Transverse colon (tissue), 4 donors: ENCODE measurements around the gene TLR4. TPM values are rescaled to one million over a fixed set of nuclear protein-coding genes. Genes with fewer than 3 reads are reported as not detected.

Experiments
- DNase-seq: peaks from one replicate; pipeline ENCODE4 v3.0.0-alpha.2; 2019
- H3K27ac ChIP-seq, 4 donors: fragments of 200-600 bp; sonication (generic); 2 replicates each; pipeline ENCODE4 v1.5.1; 2016 to 2018; ENCODE audit warnings: inconsistent platforms in 4 of 4
- H3K27me3 ChIP-seq: fragments of 200-600 bp; sonication (generic); 2 replicates; pipeline ENCODE4 v1.5.1; 2017; ENCODE audit warnings: inconsistent platforms
- H3K36me3 ChIP-seq, 4 donors: fragments of 200-600 bp; sonication (generic); 2 replicates each; pipeline ENCODE4 v1.5.1; 2017 to 2019; ENCODE audit warnings: inconsistent platforms in 4 of 4
- H3K4me1 ChIP-seq, 4 donors: fragments of 200-600 bp; sonication (generic); 2 replicates each; pipeline ENCODE4 v1.5.1; 2017 to 2020; ENCODE audit warnings: inconsistent platforms in 4 of 4
- H3K4me3 ChIP-seq, 4 donors: fragments of 200-600 bp; sonication (generic); 1 replicate in 1 of 4; 2 replicates in 3 of 4; pipeline versions ENCODE4 v1.5.1 to v1.6.1; 2017 to 2019; ENCODE audit warnings: inconsistent platforms in 4 of 4
- H3K9me3 ChIP-seq, 2 donors: fragments of 200-600 bp; sonication (generic); 2 replicates each; pipeline ENCODE4 v1.5.1; 2017 to 2019; ENCODE audit warnings: inconsistent platforms in 2 of 2
- EP300 ChIP-seq: sonication (generic); formaldehyde crosslinking; IDR thresholded peaks from one replicate; pipeline ENCODE4 v1.6.1; 2017; ENCODE audit warnings: antibody characterized with exemption, low read depth
- POLR2A ChIP-seq: fragments of 450-650 bp; IDR thresholded peaks from one replicate; pipeline ENCODE4 v1.6.1; 2016; ENCODE audit warnings: antibody characterized with exemption, mild to moderate bottlenecking, moderate library complexity
- POLR2AphosphoS5 ChIP-seq, 3 donors: sonication (generic); formaldehyde crosslinking; IDR thresholded peaks; one replicate each; pipeline ENCODE4 v1.6.1; 2016; ENCODE audit warnings: antibody characterized with exemption in 3 of 3
- WGBS, 2 donors: methylation state at CpG; one replicate each; pipeline ENCODE4 v1.1.5; 2018; ENCODE audit warnings: low coverage in 1 of 2; 5-methylcytosine and 5-hydroxymethylcytosine counted together
- in situ Hi-C, 4 donors: fragments of 200-750 bp; cut with MboI; loops; one replicate each; pipeline versions ENCODE4 v1.15.0 to v1.15.1; 2017; ENCODE audit warnings: low sequenced_read_pairs in 3 of 4, low pct_ligation_motif_present in 1 of 4, low pct_unique_long_range_greater_than_20kb in 1 of 4
- intact Hi-C: fragments of 100-400 bp; cut with DNase I; formaldehyde crosslinking; loops from one replicate; pipeline ENCODE4 v1.15.1; 2023; ENCODE audit warnings: low total_unique reads
- total RNA-seq, 4 donors: library from RNA; depleted of rRNA; stranded (reverse); fragments of >200 nt; gene quantifications; one replicate each; pipeline ENCODE4 v1.1.0, GENCODE V29; 2016
- TF ChIP-seq, protein P1 (sequence below), 5 experiments: fragments of 200-600 bp in 3 of 5; fragments of 450-650 bp in 2 of 5; sonication (generic) in 3 of 5; IDR thresholded peaks; 1 replicate in 2 of 5; 2 replicates in 3 of 5; pipeline ENCODE4 v1.5.1; 2016 to 2017; ENCODE audit warnings: antibody characterized with exemption in 5 of 5, inconsistent platforms in 3 of 5, mild to moderate bottlenecking in 2 of 5, moderate library complexity in 1 of 5

TLR4 gene
- total RNA-seq, 4 donors from 2014 or later = 2.2 to 12.4 (median 6.5) TPM

DNA sequence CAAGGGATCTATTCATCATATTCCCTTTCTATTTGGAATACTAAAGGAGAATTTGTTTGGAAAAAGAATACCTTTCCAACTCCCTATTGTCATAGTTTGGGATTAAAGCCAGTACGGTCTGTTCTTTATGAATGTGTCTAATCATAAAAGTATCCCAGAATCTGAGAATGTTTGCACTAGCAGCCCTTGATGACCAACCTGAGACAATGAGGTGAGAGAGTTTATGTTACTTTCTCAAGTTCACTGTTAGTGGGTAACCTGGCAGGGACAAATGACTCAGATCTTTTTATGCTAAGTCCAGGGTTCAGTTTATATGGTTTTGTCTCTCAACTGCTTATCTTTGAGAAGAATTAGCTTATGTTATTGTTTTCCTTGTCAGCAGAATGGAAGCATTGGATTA, 25.3 kb upstream of the TLR4 start:
- Histone ChIP-seq H3K9me3 (no peaks in the 10 kb centered on the region), H3K36me3 (no peaks in the 10 kb centered on the region), H3K4me1 (peaks cover 0 to 36% (median 7%) of the 10 kb centered on the region in 4 donors), H3K27ac (peak overlapping the region in 2 of 4 donors; percentile 15 to 45), H3K27me3 (no peaks in the 10 kb centered on the region), H3K4me3 (no peak overlapping the region)
- 0 to 3% methylated on average over 1 of the region's 1 CpG for WGBS, 2 donors
- peak; percentile 10 for DNase-seq
- intact Hi-C loops = no loop called here
- in situ Hi-C loops = no loop called here
- no peak for TF ChIP-seq EP300
- TF ChIP-seq POLR2AphosphoS5 (IDR thresholded peaks at IDR 0.05) = peak in 2 of 3 donors; percentile 29 to 53
- TF ChIP-seq, protein P1, sequence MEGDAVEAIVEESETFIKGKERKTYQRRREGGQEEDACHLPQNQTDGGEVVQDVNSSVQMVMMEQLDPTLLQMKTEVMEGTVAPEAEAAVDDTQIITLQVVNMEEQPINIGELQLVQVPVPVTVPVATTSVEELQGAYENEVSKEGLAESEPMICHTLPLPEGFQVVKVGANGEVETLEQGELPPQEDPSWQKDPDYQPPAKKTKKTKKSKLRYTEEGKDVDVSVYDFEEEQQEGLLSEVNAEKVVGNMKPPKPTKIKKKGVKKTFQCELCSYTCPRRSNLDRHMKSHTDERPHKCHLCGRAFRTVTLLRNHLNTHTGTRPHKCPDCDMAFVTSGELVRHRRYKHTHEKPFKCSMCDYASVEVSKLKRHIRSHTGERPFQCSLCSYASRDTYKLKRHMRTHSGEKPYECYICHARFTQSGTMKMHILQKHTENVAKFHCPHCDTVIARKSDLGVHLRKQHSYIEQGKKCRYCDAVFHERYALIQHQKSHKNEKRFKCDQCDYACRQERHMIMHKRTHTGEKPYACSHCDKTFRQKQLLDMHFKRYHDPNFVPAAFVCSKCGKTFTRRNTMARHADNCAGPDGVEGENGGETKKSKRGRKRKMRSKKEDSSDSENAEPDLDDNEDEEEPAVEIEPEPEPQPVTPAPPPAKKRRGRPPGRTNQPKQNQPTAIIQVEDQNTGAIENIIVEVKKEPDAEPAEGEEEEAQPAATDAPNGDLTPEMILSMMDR (IDR thresholded peaks at IDR 0.05) = no peak
- TF ChIP-seq POLR2A = no peak

DNA sequence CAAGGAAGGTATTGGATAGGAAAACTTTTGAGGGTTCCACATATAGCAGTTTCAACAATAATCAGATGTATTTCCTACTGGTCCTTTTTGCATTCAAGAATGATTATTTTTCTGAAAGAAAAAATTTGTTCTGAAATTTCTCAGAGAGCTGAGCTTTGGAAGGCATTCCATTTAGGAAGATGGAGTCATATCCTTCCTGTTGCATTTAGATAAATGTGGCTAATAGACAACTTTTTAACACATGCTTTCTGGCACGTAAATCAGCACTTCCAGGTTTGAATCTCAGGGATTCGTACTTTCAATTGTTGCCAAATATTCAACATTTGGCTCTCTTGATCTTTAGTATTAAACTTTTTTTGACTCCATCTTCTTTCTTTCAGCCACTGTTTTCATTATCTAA, 24.8 kb upstream of the TLR4 start:
- no peaks in the 10 kb centered on the region for H3K9me3 ChIP-seq
- no peak for DNase-seq
- H3K27ac ChIP-seq = peak overlapping the region in 2 of 4 donors; percentile 15 to 45
- no peaks in the 10 kb centered on the region for H3K36me3 ChIP-seq
- WGBS, 2 donors = 73 to 79% methylated on average over 2 of the region's 2 CpGs
- peaks cover 0 to 42% (median 7%) of the 10 kb centered on the region in 4 donors for H3K4me1 ChIP-seq
- H3K4me3 ChIP-seq = no peak overlapping the region
- in situ Hi-C loops = no loop called here
- intact Hi-C loops = no loop called here
- TF ChIP-seq POLR2AphosphoS5 (IDR thresholded peaks at IDR 0.05) (no peak), EP300 (no peak), POLR2A (no peak)
- TF ChIP-seq, protein P1 (IDR thresholded peaks at IDR 0.05) = no peak
- H3K27me3 ChIP-seq = no peaks in the 10 kb centered on the region

DNA sequence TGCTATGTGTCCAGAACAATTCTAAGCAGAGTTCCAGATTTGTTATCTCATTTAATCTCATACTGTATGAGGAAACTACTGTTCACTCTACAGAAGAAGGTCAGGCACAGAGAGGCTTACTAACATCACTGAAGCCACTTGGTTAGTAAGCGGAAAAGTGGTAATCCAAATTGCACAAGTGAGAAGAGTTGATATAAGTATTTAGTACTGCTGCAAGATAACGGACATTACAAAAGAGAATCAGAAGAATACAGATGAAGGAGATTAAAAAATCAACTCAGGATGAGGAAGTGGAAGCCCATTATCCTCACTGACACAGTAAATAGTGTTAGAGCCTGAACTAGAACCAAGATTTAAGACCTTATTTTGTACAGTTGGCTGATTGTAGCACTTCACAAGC, 22.3 kb upstream of the TLR4 start:
- no peaks in the 10 kb centered on the region for H3K36me3 ChIP-seq
- H3K9me3 ChIP-seq = no peaks in the 10 kb centered on the region
- H3K4me1 ChIP-seq = peaks cover 0 to 44% (median 7%) of the 10 kb centered on the region in 4 donors
- DNase-seq = no peak
- 69 to 91% methylated on average over 2 of the region's 2 CpGs for WGBS, 2 donors
- H3K27me3 ChIP-seq = no peaks in the 10 kb centered on the region
- in situ Hi-C loops (no loop called here), intact Hi-C loops (no loop called here)
- H3K27ac ChIP-seq = no peak overlapping the region
- TF ChIP-seq POLR2A (no peak), POLR2AphosphoS5 (IDR thresholded peaks at IDR 0.05) (no peak), EP300 (no peak)
- TF ChIP-seq, protein P1 (IDR thresholded peaks at IDR 0.05) = no peak
- no peak overlapping the region for H3K4me3 ChIP-seq

DNA sequence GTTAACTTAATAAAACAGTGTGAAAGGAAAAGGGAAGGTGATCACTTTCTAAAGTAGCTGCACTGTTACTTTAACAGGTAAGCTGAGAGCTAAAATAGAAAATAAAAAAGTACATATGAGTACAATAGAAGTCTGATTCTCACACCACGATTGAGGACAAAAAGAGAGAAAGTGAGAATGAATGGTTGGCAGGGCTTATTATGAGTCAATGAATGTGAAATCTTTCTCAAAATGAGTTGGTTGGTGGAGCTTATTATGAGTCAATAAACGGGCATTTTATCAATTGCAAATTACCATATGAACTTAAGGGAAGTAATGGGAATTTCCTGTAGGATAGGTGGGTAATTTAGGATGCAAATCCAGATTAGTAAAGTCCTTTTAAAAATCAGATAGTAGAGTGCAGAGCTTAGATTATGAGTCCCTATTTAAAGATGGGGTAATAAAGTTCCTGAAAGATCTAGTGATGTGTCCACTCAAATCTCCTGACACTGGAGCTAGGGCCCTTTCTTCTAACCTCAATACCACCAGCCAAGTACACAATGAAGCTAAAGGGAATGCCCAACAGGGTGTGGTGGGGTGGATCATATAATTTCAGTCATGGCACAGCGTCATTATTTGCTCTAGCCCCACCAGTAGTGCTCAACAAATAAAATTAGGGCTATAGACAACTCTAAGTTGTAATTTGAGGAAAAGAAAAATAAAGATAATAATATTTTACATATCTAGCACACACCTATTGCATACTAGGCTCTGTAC, 21.1 kb upstream of the TLR4 start:
- Histone ChIP-seq H3K4me1 (peaks cover 0 to 47% (median 7%) of the 10 kb centered on the region in 4 donors), H3K27ac (no peak overlapping the region), H3K36me3 (no peaks in the 10 kb centered on the region), H3K9me3 (no peaks in the 10 kb centered on the region), H3K27me3 (no peaks in the 10 kb centered on the region), H3K4me3 (no peak overlapping the region)
- intact Hi-C loops (no loop called here), in situ Hi-C loops (no loop called here)
- no peak for TF ChIP-seq POLR2AphosphoS5 (IDR thresholded peaks at IDR 0.05)
- no peak for TF ChIP-seq EP300
- no peak for TF ChIP-seq POLR2A
- TF ChIP-seq, protein P1 (IDR thresholded peaks at IDR 0.05) = no peak
- WGBS, 2 donors = 35 to 49% methylated on average over 3 of the region's 3 CpGs
- DNase-seq = peak; percentile 33
